Right lobe of liver (tissue), 6 donors: Measurements from ENCODE around the gene COG3. TPM values are rescaled to one million over a fixed set of nuclear protein-coding genes. Genes with fewer than 3 reads are reported as not detected.
A peak's percentile ranks its signal among the peaks of the same experiment; 100 is the strongest.

Source experiments
- ATAC-seq, 4 donors: fragments of 200-7000 bp; cut with Tn5 transposase; one replicate each; pipeline ENCODE4 v1.9.1; 2020; ENCODE audit warnings: mild to moderate bottlenecking in 4 of 4, moderate library complexity in 4 of 4
- DNase-seq, 3 donors: peaks; one replicate each; pipeline ENCODE4 v3.0.0-alpha.2; 2020
- H3K27ac ChIP-seq, 3 donors: fragments of 200-600 bp; one replicate each; pipeline ENCODE4 v1.8.0; 2022
- H3K27me3 ChIP-seq, 2 donors: fragments of 200-600 bp; one replicate each; pipeline ENCODE4 v1.8.0; 2022
- H3K36me3 ChIP-seq, 4 donors: fragments of 200-600 bp; sonication (generic) in 1 of 4; one replicate each; pipeline versions ENCODE4 v1.5.1 to v1.8.0; 2017 to 2022; ENCODE audit warnings: control low read depth in 1 of 4
- H3K4me1 ChIP-seq, 4 donors: fragments of 200-600 bp; sonication (generic) in 1 of 4; one replicate each; pipeline versions ENCODE4 v1.5.1 to v1.8.0; 2017 to 2022; ENCODE audit warnings: control low read depth in 1 of 4
- H3K4me3 ChIP-seq, 3 donors: fragments of 200-600 bp; one replicate each; pipeline ENCODE4 v1.8.0; 2022
- H3K9me3 ChIP-seq, 4 donors: fragments of 200-600 bp; sonication (generic) in 1 of 4; one replicate each; pipeline versions ENCODE4 v1.5.1 to v1.8.0; 2017 to 2022; ENCODE audit warnings: control low read depth in 1 of 4
- POLR2A ChIP-seq: fragments of 450-650 bp; IDR thresholded peaks from one replicate; pipeline ENCODE4 v1.6.1; 2017; ENCODE audit warnings: antibody characterized with exemption, mild to moderate bottlenecking
- WGBS: methylation state at CpG from one replicate; pipeline ENCODE4 v1.1.6; 2018; ENCODE audit warnings: low coverage, low lambda C conversion rate; ENCODE audit not compliant: insufficient coverage; ENCODE audit errors: missing lambda C conversion rate; 5-methylcytosine and 5-hydroxymethylcytosine counted together
- intact Hi-C, 2 donors: fragments of 100-400 bp; cut with DNase I; formaldehyde crosslinking; loops; one replicate each; pipeline versions ENCODE4 v1.11.2 to v1.14.1; 2022
- total RNA-seq, 6 experiments: library from RNA; depleted of rRNA in 2 of 6; stranded (reverse); fragments of >200 nt in 2 of 6; fragmentation: NEBNext Ultra II Directional in 3 of 6; extraction: Animal tissue kit (Norgen Biotek cat#: 25700) in 3 of 6; gene quantifications; one replicate each; pipeline versions ENCODE4 v1.1.0 to v1.2.4, GENCODE V29; 2016 to 2023
- TF ChIP-seq, protein P1 (sequence below), 4 donors: fragments of 200-600 bp in 3 of 4; fragments of 450-650 bp in 1 of 4; IDR thresholded peaks; one replicate each; pipeline versions ENCODE4 v1.5.1 to v1.8.0; 2016 to 2022; ENCODE audit warnings: antibody characterized with exemption in 4 of 4, mild to moderate bottlenecking in 2 of 4
- donor health status: DM: no; HTN: yes; CAD: no.
- donor health status: DM: no; HTN: no; CAD: no.
- donor health status: DM: no; HTN: no; CAD: no.
- donor health status: DM: no; HTN: yes; CAD: no.
- donor health status: DM: no; HTN: yes; CAD: no.

Gene COG3
- total RNA-seq, 6 experiments from 2014 or later, result 18.9 to 66.3 (median 36.8) TPM

DNA sequence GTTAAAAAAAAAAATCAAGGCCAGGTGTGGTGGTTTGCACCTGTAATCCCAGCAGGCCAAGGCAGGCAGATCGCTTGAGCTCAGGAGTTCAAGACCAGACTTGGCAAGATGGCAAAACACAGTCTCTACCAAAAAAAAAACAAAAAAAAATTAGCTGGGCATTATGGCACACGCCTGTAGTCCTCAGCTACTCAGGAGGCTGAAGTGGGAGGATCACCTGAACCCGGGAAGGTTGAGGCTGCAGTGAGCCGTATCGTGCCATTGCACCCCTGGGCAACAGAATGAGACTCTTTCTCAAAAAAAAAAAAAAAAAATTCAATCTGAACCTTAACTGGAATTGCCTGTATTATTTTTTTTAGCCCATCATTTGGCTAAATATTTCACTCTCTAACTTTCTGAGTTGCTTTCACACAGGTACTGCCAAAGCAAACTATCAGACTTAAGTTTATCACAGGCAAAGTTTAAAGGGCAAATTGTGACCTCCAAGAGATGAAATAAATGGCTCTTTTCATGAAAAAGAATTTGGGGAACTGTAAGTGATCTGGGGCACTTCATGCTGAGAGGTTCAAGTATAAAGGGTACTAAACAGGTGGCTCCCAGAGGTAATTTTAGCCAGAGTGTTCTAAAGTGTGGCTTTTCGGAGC lies 31.9 kb upstream of the COG3 start:
- H3K27me3 ChIP-seq, result no peaks in the 10 kb centered on the region
- peak; percentile 50 to 56 (median 52) for ATAC-seq
- H3K9me3 ChIP-seq, result no peaks in the 10 kb centered on the region
- H3K27ac ChIP-seq, result peak overlapping the region; percentile 83 to 99 (median 98)
- peak in 1 of 3 donors; percentile 43 for DNase-seq
- peak overlapping the region in 2 of 3 donors; percentile 44 for H3K4me3 ChIP-seq
- H3K36me3 ChIP-seq, result no peaks in the 10 kb centered on the region
- H3K4me1 ChIP-seq, result peaks cover 0 to 28% (median 3%) of the 10 kb centered on the region in 4 donors
- intact Hi-C loops, result no loop called here
- 29% methylated on average over 6 of the region's 6 CpGs for WGBS
- TF ChIP-seq, protein P1, sequence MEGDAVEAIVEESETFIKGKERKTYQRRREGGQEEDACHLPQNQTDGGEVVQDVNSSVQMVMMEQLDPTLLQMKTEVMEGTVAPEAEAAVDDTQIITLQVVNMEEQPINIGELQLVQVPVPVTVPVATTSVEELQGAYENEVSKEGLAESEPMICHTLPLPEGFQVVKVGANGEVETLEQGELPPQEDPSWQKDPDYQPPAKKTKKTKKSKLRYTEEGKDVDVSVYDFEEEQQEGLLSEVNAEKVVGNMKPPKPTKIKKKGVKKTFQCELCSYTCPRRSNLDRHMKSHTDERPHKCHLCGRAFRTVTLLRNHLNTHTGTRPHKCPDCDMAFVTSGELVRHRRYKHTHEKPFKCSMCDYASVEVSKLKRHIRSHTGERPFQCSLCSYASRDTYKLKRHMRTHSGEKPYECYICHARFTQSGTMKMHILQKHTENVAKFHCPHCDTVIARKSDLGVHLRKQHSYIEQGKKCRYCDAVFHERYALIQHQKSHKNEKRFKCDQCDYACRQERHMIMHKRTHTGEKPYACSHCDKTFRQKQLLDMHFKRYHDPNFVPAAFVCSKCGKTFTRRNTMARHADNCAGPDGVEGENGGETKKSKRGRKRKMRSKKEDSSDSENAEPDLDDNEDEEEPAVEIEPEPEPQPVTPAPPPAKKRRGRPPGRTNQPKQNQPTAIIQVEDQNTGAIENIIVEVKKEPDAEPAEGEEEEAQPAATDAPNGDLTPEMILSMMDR (IDR thresholded peaks at IDR 0.05), result no peak
- no peak for TF ChIP-seq POLR2A

GRCh38 chr13:45433381-45433790 lies 31.4 kb upstream of the COG3 start:
- H3K27ac ChIP-seq, result peak overlapping the region; percentile 83 to 99 (median 98)
- peak in 2 of 3 donors; percentile 31 to 66 for DNase-seq
- ATAC-seq, result peak; percentile 56 to 69 (median 60)

GRCh38 chr13:45434556-45435371 lies 30.0 kb upstream of the COG3 start:
- ATAC-seq (peak; percentile 53 to 72 (median 64)), DNase-seq (peak in 1 of 3 donors; percentile 63)
- Histone ChIP-seq H3K4me1 (peaks cover 0 to 36% (median 9%) of the 10 kb centered on the region in 4 donors), H3K27me3 (no peaks in the 10 kb centered on the region), H3K9me3 (no peaks in the 10 kb centered on the region), H3K36me3 (no peaks in the 10 kb centered on the region), H3K27ac (peak overlapping the region; percentile 47 to 99 (median 98)), H3K4me3 (peak overlapping the region in 2 of 3 donors; percentile 18 to 37)
- intact Hi-C loops, result no loop called here
- WGBS, result 16% methylated on average over 7 of the region's 8 CpGs
- TF ChIP-seq, protein P1 (IDR thresholded peaks at IDR 0.05), result no peak
- TF ChIP-seq POLR2A, result peak; percentile 70

More at GRCh38 chr13:45433381-45433790, 31.4 kb upstream of the COG3 start:
- 27% methylated on average over 5 of the region's 5 CpGs for WGBS
- Histone ChIP-seq H3K27me3 (no peaks in the 10 kb centered on the region), H3K36me3 (no peaks in the 10 kb centered on the region), H3K4me1 (peaks cover 0 to 28% (median 3%) of the 10 kb centered on the region in 4 donors), H3K9me3 (no peaks in the 10 kb centered on the region), H3K4me3 (peak overlapping the region in 2 of 3 donors; percentile 44)
- TF ChIP-seq POLR2A, result peak; percentile 78
- TF ChIP-seq, protein P1 (IDR thresholded peaks at IDR 0.05), result no peak
- intact Hi-C loops, result no loop called here

DNA sequence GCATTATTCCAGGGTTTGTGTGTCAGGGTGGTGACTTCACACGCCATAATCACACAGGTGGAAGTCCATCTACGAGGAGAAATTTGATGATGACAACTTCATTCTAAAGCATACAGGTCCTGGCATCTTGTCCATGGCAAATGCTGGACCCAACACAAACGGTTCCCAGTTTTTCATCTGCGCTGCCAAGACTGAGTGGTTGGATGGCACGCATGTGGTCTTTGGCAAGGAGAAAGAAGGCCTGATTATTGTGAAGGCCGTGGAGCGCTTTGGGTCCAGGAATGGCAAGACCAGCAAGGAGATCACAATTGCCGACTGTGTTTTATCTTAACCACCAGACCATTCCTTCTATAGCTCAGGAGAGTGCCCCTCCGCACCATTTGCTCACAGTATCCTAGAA lies 28.4 kb upstream of the COG3 start:
- intact Hi-C loops, result no loop called here
- Histone ChIP-seq H3K9me3 (no peaks in the 10 kb centered on the region), H3K36me3 (no peaks in the 10 kb centered on the region), H3K4me1 (peaks cover 0 to 51% (median 12%) of the 10 kb centered on the region in 4 donors), H3K27ac (peak overlapping the region in 2 of 3 donors; percentile 30 to 99), H3K4me3 (no peak overlapping the region), H3K27me3 (no peaks in the 10 kb centered on the region)
- 39% methylated on average over 3 of the region's 9 CpGs for WGBS
- ATAC-seq (no peak), DNase-seq (peak in 2 of 3 donors; percentile 59 to 62)
- TF ChIP-seq POLR2A, result no peak
- TF ChIP-seq, protein P1 (IDR thresholded peaks at IDR 0.05), result no peak
